Fibroblast of skin of scalp (primary cell): ENCODE results near the gene SRSF9.
A peak's percentile ranks its signal among the peaks of the same experiment; 100 is the strongest.
"Not testable (repeated sequence)": the region's sequence is repeated elsewhere in the genome, so short reads cannot be mapped to it uniquely, and the experiment has no call there.

ENCODE experiments used
- DNase-seq: peaks from one replicate; pipeline ENCODE4 v3.0.0-alpha.2; 2013

The SRSF9 gene

GRCh38 chr12:120447992-120448391 is 21.6 kb downstream of the SRSF9 start:
- no peak for DNase-seq

- DNase-seq, result not testable (repeated sequence)
Observed at GRCh38 chr12:120446844-120447178, 22.7 kb downstream of the SRSF9 start.

DNA sequence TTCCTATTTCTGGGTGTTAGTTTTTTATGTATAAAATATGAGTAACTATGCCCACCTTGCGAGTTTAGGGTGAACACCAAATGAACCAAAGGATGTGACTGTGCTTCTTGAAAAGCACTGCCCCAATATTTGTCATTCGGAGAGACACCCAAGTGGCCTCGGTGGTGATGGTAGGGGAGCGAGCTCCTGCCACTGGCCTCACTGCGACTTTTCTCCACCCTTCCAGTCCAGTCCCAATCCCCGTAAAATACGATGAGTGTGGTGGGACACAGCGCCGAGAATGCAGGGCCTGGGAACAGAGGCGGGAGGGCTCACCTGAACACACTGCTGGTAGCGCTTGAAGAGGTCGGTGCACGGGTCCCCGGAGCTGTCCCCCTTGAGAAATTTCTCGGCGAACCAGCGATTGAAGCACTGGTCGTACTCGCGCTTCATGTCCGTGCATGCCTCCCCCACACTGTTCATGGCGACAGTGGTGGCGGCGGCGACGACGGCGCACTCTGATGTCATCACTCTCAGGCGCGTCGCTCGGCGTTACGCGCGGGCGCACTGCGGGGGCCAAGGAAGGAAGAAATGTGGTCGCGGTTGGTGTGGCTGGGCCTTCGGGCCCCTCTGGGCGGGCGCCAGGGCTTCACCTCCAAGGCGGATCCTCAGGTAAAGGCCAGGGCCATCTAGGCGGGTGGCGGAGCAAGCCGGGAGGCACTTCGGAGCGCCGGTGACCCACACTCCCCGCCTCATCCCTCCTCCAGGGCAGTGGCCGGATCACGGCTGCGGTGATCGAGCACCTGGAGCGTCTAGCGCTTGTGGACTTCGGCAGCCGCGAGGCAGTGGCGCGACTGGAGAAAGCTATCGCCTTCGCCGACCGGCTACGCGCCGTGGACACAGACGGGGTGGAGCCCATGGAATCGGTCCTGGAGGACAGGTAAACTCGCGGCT is 23.4 kb downstream of the SRSF9 start, which contains the start of the genes GATC and TRIAP1:
Gene GATC, plus strand, starts transcription at position 534 of the 933 bp plus-strand sequence. Its CDS starts 37 bp downstream, at position 571.
Gene TRIAP1, minus strand, starts transcription at position 474 of the 933 bp plus-strand sequence. Its CDS starts 12 bp downstream, at position 462.
- DNase-seq, result peak; percentile 82

DNA sequence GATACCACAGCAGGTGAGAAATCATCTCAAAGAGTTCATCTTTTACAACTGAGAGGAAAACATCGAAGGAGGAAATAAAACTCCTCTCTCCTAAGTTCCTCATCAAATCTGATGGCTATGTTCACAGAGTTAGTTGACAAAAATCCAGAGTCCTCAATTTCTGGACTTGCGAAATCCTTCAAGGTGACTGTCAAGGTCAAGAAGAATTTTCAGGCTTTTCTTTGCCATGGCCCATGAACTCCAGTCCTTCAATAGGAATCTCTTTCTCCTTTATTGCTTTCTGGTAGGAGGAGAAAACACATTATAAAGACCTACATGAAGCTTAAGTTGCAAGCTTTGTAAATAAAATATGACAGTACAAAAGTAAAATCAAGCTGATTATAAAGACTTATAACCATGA is 24.9 kb downstream of the SRSF9 start:
- no peak for DNase-seq

GRCh38 chr12:120439646-120440247 is 29.8 kb downstream of the SRSF9 start:
- DNase-seq, result peak; percentile 65

DNA sequence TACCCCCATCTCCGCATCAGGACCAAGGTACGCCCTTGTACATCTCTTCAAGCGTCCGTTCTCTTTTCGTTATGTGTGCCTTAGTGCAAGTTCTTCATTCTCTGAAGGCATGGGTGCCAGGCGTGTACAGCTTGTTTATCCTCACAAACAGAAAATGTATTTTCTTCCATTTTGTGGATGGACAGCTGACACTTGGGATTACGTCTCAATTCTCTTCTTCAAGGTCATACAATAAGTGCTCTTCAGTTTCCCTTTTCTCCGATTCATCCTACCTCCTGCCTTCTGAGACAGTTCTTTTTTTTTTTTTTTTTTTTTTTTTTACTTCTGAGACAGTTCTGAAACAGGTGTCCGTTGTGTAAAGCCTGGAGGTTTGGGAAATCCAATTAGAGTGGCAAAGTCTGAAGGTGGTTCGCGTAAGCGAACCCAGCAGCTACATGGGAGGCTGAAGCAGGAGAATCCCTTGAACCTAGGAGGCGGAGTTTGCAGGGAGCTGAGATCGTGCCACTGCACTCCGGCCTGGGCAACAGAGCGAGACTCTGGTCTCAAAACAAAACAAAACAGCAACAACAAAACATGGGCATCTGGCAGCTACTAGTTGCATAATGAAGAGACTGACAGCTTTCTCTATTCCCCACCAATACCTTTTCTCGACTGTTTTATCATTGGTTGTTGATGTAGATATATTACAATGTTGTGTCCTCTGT is 30.9 kb downstream of the SRSF9 start:
- DNase-seq, result no peak

DNA sequence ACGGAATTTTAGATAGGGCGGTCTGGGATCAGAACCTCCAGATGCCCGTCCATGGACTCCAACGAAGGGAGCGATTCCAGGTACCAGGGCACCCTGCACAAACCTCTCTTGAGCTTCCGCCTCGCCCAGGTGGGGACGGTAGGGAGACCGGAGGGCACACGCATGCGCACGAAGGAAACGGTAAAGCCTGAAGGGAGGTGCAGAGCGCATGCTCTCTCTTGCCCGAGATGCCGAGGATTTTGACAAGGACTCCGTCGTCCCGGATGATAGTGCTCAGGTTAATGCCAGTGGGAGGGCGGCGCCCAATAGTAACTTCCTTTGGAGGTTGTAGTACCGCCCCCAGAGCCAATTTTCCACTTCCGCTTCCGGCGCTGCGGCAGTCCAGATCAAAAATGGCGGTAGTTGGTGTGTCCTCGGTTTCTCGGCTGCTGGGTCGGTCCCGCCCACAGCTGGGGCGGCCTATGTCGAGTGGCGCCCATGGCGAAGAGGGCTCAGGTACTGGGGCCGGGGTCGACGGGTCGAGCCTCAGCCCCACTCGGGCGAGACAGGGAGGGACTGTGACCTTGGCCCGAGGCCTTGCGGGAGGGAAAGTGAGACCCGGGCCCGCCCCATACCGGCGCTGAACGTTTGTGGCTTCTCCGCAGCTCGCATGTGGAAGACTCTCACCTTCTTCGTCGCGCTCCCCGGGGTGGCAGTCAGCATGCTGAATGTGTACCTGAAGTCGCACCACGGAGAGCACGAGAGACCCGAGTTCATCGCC is 31.6 kb downstream of the SRSF9 start, which contains the start of gene COX6A1:
Gene COX6A1, plus strand, starts transcription at position 379 of the 760 bp plus-strand sequence. Its CDS starts 14 bp downstream, at position 393.
- peak; percentile 95 for DNase-seq

GRCh38 chr12:120432772-120433525 is 36.6 kb downstream of the SRSF9 start:
- no peak for DNase-seq

GRCh38 chr12:120429368-120429767 is 40.2 kb downstream of the SRSF9 start:
- no peak for DNase-seq

- no peak for DNase-seq
Observed at GRCh38 chr12:120428597-120429229, 40.8 kb downstream of the SRSF9 start.

- no peak for DNase-seq
Observed at GRCh38 chr12:120425797-120426196, 43.8 kb downstream of the SRSF9 start.

DNA sequence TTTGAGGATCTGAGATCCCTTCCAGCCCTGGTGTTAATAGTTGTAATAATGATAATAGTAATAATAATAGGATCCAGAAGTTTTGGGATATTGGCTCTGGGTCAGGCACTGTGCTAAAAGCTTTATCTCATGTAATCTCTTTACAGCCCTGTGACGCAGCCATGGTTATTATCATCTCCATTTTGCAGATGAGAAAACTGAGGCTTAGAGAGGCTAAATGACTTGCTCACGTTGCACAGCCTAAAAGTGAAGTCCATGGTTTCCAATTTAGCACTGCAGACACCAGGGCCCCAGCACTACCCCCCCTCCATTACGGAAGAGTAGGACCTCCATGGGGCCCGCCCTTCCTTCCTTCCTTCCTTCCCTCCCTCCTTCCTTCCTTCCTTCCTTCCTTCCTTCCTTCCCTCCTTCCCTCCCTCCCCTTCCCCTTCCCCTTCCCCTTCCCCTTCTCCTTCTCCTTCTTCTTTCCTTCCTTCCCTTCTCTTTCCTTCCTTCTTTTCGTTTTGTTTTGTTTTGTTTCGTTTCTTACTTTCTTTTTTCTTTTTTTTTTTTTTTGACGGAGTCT is 46.6 kb downstream of the SRSF9 start:
- DNase-seq, result no peak

DNA sequence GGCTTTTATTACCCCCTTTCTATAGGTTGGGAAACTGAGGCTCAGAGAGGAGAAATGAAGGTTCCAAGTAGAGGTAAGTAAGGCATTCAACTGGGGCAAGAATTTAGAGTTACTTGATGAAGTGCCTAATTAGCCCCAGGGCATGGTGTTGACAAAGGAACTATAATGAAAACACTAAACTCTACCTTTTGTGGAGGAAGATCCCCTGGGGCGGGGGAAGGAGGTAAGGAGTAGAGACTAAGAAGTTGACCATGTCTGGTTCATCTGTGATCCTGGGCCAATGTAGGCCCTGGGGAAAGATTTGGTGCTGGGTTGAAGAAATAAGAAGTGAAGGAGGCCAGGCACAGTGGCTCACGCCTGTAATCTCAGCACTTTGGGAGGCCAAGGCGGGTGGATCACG is 47.8 kb downstream of the SRSF9 start:
- DNase-seq, result no peak

GRCh38 chr12:120417917-120418580 is 51.5 kb downstream of the SRSF9 start:
- DNase-seq, result no peak

GRCh38 chr12:120416490-120417216 is 52.9 kb downstream of the SRSF9 start:
- DNase-seq, result no peak

GRCh38 chr12:120413901-120414695 is 55.5 kb downstream of the SRSF9 start:
- no peak for DNase-seq

DNA sequence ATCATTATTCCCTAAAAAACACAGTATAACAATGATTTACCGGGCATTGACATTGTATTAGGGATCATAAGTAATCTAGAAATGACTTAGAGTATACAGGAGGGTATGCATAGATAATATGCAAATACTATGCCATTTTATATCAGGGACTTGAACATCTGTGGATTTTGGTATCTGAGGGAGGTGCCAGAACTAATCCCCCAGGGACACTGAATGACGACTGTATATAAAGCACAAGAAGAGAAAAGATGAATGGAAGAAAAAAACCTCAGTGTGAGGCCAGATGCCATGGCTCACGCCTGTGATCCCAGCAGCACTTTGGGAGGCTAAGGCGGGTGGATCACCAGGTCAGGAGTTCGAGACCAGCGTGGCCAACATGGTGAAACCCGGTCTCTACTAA is 57.1 kb downstream of the SRSF9 start:
- no peak for DNase-seq
